Stimulated activated CD8-positive, alpha-beta memory T cell treated with anti-CD3 and anti-CD28 coated beads, Interleukin-15, amount 100 ng/mL, for 24 hours (primary cell): ENCODE data around the gene DST.
"Not testable (repeated sequence)": the region's sequence is repeated elsewhere in the genome, so short reads cannot be mapped to it uniquely, and the experiment has no call there.

Source experiments
- DNase-seq: peaks from one replicate; pipeline ENCODE4 v3.0.0-alpha.2; 2020; ENCODE audit warnings: low read depth

Gene DST

GRCh38 chr6:56663344-56663743 is 20.7 kb upstream of the DST start:
- no peak for DNase-seq

GRCh38 chr6:56661338-56661737 is 18.6 kb upstream of the DST start:
- not testable (repeated sequence) for DNase-seq

GRCh38 chr6:56660381-56660730 is 17.7 kb upstream of the DST start:
- DNase-seq, result no peak

- DNase-seq, result no peak
Measured at GRCh38 chr6:56659721-56660380, 17.2 kb upstream of the DST start.

- no peak for DNase-seq
Measured at GRCh38 chr6:56658326-56658725, 15.6 kb upstream of the DST start.

- no peak for DNase-seq
Measured at GRCh38 chr6:56657354-56657753, 14.7 kb upstream of the DST start.

- no peak for DNase-seq
Measured at GRCh38 chr6:56656466-56656865, 13.8 kb upstream of the DST start.

GRCh38 chr6:56655996-56656395 is 13.3 kb upstream of the DST start:
- no peak for DNase-seq

- no peak for DNase-seq
Measured at GRCh38 chr6:56655249-56655648, 12.6 kb upstream of the DST start.

- DNase-seq, result no peak
Measured at GRCh38 chr6:56652994-56653393, 10.3 kb upstream of the DST start.

- DNase-seq, result no peak
Measured at GRCh38 chr6:56652231-56652630, 9.5 kb upstream of the DST start.

GRCh38 chr6:56650191-56650590 is 7.5 kb upstream of the DST start:
- no peak for DNase-seq

- no peak for DNase-seq
Measured at GRCh38 chr6:56649782-56650181, 7.1 kb upstream of the DST start.

GRCh38 chr6:56649053-56649769 is 6.5 kb upstream of the DST start:
- DNase-seq, result no peak

- DNase-seq, result no peak
Measured at GRCh38 chr6:56647172-56647762, 4.6 kb upstream of the DST start.

- no peak for DNase-seq
Measured at GRCh38 chr6:56644366-56644765, 1.7 kb upstream of the DST start.

GRCh38 chr6:56643379-56644089 is 845 bp upstream of the DST start:
- DNase-seq, result no peak

- DNase-seq, result no peak
Measured at GRCh38 chr6:56640374-56640773, 2.3 kb downstream of the DST start.

GRCh38 chr6:56638760-56639159 is 3.9 kb downstream of the DST start:
- no peak for DNase-seq

GRCh38 chr6:56637640-56638039 is 5.0 kb downstream of the DST start:
- DNase-seq, result no peak

GRCh38 chr6:56628105-56628504 is 14.6 kb downstream of the DST start:
- no peak for DNase-seq

GRCh38 chr6:56625356-56625755 is 17.3 kb downstream of the DST start:
- DNase-seq, result no peak

- no peak for DNase-seq
Measured at GRCh38 chr6:56624728-56625069, 18.0 kb downstream of the DST start.
